ENCODE results near the gene TRAM2. TPM values are rescaled to one million over a fixed set of nuclear protein-coding genes. Genes with fewer than 3 reads are reported as not detected.

Gene TRAM2
- total and polyA plus RNA-seq, 2 of the 13 experiments (the other 11 are each of a cell fraction or from before 2014, with no cell fraction given): 49.1 to 72.5 TPM

DNA sequence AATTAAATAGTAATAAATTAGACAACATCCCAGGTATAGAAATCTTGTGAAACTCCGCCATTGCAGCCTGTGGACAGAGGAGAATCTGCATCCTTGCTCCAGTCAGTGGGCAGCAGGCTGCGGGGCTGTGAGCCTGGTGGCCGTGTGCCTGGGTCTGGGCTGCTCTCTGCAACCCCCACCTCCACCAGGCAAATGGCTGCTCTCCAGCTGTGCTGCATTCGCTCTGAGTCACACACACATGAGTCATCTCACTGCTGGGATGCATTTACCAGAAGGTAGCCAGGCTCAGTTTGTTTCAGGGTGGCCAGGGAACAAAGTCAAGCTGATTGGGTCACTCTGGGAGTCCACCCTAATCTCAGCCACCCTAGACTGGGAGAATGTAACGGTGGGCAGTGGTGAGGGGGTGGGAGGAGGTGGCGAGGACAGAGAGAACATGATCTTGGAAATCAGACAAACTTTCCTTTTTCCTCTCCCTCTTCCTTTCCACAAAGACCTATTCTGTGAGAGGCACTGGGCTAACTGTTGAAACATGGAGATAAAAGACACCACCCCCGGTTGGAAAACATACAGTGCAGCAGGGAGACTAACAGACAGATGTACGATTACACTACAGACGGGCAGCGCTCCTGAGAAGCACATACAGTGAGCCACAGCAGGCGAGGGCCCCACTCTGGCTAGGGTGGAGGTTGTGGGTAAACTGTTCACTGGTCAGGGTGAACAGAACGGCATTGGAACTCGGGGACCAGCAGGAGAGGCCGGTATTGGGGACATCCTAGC is 59.2 kb downstream of the TRAM2 start (continued):
- TF ChIP-seq ZNF768 (CRISPR knock-in tag; IDR thresholded peaks at IDR 0.05): peak; percentile 49; the same call in 1 of the 2 replicates
- TF ChIP-seq ZNF101 (CRISPR knock-in tag; IDR thresholded peaks at IDR 0.05; ENCODE audit: borderline replicate concordance, low read depth): no peak
- TF ChIP-seq ZNF143 (CRISPR knock-in tag; IDR thresholded peaks at IDR 0.05): no peak
- TF ChIP-seq, protein P1, sequence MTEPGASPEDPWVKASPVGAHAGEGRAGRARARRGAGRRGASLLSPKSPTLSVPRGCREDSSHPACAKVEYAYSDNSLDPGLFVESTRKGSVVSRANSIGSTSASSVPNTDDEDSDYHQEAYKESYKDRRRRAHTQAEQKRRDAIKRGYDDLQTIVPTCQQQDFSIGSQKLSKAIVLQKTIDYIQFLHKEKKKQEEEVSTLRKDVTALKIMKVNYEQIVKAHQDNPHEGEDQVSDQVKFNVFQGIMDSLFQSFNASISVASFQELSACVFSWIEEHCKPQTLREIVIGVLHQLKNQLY (CRISPR knock-in tag; IDR thresholded peaks at IDR 0.05): 0 out of 2 replicates have a peak, but pooled peaks have one; percentile 32
- no peak for TF ChIP-seq ZNF790 (CRISPR knock-in tag; IDR thresholded peaks at IDR 0.05; ENCODE audit: borderline replicate concordance)
- no peak for TF ChIP-seq MLLT10 (CRISPR knock-in tag; IDR thresholded peaks at IDR 0.05)
- no peak for TF ChIP-seq MZF1 (CRISPR knock-in tag; IDR thresholded peaks at IDR 0.05; ENCODE audit: borderline replicate concordance)
- TF ChIP-seq ZNF431 (CRISPR knock-in tag; IDR thresholded peaks at IDR 0.05; ENCODE audit: borderline replicate concordance, low read depth): peak; percentile 72; the same call in 1 of the 2 replicates
- TF ChIP-seq, protein P2, sequence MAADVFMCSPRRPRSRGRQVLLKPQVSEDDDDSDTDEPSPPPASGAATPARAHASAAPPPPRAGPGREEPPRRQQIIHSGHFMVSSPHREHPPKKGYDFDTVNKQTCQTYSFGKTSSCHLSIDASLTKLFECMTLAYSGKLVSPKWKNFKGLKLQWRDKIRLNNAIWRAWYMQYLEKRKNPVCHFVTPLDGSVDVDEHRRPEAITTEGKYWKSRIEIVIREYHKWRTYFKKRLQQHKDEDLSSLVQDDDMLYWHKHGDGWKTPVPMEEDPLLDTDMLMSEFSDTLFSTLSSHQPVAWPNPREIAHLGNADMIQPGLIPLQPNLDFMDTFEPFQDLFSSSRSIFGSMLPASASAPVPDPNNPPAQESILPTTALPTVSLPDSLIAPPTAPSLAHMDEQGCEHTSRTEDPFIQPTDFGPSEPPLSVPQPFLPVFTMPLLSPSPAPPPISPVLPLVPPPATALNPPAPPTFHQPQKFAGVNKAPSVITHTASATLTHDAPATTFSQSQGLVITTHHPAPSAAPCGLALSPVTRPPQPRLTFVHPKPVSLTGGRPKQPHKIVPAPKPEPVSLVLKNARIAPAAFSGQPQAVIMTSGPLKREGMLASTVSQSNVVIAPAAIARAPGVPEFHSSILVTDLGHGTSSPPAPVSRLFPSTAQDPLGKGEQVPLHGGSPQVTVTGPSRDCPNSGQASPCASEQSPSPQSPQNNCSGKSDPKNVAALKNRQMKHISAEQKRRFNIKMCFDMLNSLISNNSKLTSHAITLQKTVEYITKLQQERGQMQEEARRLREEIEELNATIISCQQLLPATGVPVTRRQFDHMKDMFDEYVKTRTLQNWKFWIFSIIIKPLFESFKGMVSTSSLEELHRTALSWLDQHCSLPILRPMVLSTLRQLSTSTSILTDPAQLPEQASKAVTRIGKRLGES (CRISPR knock-in tag; IDR thresholded peaks at IDR 0.05; ENCODE audit: borderline replicate concordance): no peak
- TF ChIP-seq ZNF883 (CRISPR knock-in tag; IDR thresholded peaks at IDR 0.05; ENCODE audit: not compliant biosample characterization): peak; percentile 58
- no peak for TF ChIP-seq LRRFIP1 (CRISPR knock-in tag; conservative IDR thresholded peaks at IDR 0.05)
- no peak for TF ChIP-seq CAMTA2 (CRISPR knock-in tag; IDR thresholded peaks at IDR 0.05; ENCODE audit: borderline replicate concordance)
- TF ChIP-seq FIP1L1 (IDR thresholded peaks at IDR 0.05; ENCODE audit: borderline replicate concordance, insufficient read depth, low read depth, low read length): no peak
- no peak; the same call in 1 of the 2 replicates for TF ChIP-seq ZBTB4 (CRISPR knock-in tag; IDR thresholded peaks at IDR 0.05; ENCODE audit: borderline replicate concordance)
- TF ChIP-seq ZNF747 (CRISPR knock-in tag; IDR thresholded peaks at IDR 0.05; ENCODE audit: borderline replicate concordance): no peak

Data from HepG2 (cell line).